CD4-positive, alpha-beta T cell treated with Interleukin-17A for 4 hours (primary cell): ENCODE measurements around the gene ZSWIM9.
A peak's percentile ranks its signal among the peaks of the same experiment; 100 is the strongest.

Experiments
- DNase-seq: peaks from one replicate; pipeline ENCODE4 v3.0.0-alpha.2; 2020; ENCODE audit warnings: mixed read lengths

ZSWIM9 gene

DNA sequence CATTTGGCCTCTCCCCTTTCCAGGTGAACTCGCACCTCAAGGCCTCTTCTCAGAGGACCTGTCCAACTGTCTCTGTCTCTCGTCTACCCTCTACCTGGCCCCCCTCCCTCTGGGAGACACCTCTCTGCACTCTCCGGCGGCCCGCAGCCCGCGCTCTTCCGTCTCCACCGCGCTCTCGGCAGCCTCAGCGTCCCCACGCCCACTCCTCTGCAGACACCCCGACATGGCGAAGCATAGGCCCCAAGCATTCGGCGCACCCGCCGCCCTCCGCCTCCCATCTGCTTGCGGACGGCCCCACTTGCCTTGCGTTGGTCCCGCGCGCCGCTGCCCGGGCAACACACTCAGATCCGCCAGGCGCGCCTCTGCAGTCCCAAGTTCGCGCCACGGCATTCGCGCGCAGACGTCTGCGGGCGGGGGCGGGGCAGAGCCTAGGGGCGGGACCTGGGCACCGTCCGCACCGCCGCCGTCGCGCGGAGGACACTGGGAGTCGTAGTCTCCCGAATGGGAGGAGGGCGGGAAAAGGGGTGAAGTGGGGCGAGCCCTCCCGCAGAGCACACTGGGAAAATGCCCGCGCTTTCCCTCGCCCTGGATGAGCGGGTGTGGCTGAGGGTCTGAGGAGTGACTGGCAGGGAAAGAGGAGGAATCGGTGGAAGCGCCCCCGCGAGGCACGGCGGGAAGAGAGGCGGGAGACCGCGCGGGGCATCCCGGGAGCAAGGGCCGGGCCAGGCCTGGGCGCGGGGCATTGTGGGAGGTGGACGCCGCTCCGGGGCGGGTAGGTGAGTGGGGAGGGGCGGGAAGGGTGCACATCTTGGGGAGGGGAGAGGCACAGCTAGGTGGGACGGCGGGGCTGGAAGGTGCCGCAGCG is at the start of gene ZSWIM9, which contains the start of gene LIG1:
TSS of gene ZSWIM9 (plus strand) at position 742 of the 865 bp plus-strand sequence. CDS start 1,123 bp downstream, outside the sequence.
TSS of gene LIG1 (minus strand) at position 406 of the 865 bp plus-strand sequence. CDS start 4,778 bp downstream, outside the sequence.
- DNase-seq = peak; percentile 92

DNA sequence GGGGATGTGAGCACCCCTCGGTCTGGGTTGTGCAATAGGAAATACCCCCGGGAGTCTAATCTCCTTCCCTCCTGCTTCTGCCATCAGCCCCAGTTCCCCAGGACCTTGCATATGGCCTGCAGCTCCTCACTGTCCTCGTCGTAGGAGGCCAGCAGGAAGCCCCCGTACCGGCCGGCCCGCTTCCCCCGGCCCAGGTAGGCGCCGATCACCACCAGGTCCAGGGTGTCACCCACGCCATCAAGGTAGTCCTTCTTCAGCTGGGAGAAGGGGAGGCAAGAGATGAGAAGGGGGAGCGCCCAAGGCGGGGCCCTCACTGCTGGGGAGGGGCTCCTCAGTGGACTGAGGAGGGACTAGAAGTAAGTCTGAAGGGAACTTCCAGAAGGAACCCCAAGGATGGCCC is 49.4 kb upstream of the ZSWIM9 start:
- no peak for DNase-seq

DNA sequence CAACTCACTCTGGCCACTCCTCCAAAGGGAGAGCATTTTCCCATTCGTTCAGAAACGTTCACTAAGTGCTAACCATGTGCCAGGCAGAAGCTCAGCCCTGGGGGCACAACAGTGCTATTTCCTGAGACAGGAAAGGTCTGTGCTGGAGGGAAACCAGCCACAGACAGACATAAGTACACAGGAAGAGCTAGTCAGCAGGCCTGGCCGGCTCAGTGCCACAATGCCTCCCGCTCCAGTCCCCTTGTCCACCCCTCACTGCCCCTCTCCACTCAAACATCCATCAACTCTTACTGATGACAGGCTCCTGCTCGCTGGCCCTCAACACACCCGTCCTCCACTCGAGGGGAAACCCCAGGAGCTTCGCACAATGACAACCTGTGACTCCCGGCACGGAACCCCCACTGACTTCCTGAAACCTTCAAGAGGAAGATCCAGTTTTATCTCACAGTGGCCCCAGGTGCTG is 48.5 kb upstream of the ZSWIM9 start:
- no peak for DNase-seq

DNA sequence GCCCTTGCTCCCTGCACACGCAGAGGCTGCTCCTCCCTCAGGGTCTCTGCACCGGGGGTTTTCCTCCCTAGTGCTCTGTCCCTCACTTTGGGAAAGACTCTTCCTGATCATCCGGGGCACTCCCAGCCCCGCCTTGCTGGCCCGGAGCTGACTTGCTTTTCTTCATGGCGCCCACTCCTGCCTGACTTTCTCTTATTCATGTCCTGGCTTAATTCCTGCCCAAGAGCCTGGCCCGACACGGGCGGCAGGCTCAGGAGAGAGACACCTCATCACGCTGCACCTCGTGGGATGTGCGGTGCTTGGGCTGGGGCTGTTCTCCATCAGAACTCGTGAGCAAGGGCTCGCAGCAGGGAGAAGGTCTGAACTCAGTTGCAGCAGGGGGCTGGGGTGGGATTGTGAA is 48.1 kb upstream of the ZSWIM9 start:
- no peak for DNase-seq

DNA sequence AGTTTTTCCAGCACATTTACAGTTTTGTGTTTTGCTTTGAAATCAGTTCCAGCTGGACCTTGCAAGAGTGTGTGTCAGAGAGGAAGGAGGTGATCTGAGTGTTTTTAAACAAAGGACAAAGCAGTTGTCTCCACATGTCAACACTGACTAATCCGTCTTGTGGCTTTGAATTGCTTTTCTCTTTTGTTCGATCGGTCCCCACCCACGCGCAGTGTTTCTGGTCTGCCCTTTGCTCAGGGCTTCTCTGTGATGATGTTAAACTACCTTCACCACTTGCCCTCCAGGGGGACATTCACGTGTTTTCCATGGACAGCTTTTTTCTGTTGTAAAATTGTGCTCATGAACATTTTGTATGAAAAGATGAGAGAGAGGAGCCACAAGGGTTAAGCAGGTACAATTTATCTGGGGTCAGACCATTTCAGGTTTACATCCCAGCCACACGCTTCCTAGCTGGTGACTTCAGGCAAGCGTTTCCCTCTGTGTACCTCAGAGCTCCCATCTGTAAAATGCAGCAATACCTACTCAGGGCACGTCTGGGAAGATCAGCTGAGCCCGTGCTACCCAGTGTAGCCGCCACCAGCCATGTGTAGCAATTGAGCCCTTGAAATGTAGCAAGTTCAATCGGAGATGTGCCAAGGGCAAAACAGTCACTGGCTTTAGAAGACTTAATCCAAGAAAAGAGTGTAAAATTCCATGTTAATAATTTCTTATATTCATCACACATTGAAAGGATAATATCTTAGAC is 46.4 kb upstream of the ZSWIM9 start:
- DNase-seq = no peak

DNA sequence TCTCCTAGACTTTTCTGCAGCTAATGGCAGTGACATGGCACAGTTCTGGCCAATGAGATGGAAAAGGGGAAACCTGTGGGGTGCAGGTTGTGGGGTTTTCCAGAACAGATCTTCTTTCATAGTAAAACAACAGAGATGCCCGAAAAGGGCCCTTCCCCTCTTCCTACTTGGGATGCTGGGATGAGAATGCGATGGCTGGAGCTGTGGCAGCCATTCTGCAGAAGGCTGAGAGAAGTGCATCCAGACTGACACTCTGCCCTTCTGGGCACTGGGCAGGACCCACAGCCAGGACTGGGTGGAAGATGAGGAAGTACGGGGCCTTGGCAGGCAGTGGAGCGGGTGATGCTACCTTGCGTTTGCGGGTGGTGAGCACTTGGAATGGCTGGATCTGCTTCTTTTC is 42.9 kb upstream of the ZSWIM9 start:
- DNase-seq = no peak

DNA sequence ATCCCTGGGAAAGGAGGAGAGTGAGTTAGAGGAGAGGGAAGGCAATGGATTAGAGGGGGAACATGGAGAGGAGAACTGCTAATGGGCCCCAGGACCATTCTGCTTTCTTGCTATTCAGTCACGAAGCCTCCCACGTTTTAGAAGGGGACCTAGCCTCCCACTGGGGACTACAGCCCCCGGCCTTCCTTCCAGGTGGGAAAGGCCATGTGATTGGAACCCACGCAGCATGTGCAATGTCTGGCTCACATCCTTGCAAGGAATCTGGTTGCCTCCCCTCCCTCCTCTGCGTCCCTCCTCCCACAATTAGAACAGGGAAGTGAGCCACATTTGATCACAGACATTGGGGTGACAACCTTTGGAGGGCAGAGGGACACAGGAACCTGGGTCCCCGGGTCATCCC is 37.4 kb upstream of the ZSWIM9 start:
- no peak for DNase-seq

DNA sequence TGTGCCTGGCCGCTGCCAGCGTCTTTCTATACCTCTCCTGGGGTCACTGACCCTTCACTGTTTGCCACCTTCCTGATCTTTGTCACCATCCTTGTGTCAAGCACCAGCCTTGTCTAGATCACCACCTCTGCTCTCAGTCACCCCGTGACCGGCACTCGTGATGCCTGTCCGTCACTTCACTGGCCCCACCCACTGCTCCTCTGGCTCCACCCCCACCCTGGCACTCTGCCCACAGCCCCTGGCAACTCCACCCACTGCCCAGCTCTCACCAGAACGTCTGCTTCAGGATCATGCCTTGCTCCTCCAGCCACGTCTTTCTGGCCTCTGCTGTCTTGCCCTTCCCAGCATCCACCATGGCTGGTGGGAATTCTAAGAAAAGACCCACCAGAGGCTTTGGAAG is 35.1 kb upstream of the ZSWIM9 start:
- DNase-seq = peak; percentile 10

DNA sequence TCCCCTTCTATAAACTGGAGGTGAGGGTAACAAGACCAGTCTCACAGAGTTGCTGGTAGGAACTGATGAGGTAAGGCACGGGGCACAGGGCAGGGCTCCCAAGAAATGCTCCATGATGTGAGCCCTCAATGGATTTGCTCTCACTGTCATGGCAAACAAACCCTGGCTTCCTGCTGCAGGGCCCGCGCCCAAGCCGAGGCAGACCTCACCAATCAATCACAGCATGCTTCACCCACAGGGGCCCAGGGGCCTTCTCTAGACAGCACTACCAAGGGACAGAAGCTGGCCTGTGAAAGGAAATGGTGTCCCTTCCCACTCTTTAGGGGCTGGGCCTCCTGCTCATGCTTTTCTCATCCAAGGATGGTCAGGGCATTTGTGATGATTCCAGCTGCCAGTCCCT is 33.9 kb upstream of the ZSWIM9 start:
- DNase-seq = no peak

DNA sequence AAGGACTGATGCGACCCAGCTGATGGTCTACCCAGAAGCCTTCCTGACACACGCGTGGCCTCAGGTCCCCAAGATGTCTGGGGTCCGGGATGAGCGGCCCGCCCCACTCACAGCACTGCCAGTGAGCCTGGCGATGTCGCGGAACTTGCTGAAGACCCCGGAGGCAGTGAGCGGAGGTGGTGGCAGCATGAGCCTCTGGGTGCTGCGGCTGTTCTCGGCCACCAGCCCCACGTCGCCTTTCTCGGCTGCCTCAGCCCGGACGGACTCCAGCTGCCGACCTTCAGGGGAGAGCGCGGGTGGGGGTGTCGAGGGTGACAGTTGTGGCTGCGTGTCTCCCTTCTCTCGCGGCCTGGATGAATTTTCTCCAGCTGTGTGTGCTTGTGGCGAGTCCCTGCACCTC is 33.1 kb upstream of the ZSWIM9 start:
- no peak for DNase-seq

DNA sequence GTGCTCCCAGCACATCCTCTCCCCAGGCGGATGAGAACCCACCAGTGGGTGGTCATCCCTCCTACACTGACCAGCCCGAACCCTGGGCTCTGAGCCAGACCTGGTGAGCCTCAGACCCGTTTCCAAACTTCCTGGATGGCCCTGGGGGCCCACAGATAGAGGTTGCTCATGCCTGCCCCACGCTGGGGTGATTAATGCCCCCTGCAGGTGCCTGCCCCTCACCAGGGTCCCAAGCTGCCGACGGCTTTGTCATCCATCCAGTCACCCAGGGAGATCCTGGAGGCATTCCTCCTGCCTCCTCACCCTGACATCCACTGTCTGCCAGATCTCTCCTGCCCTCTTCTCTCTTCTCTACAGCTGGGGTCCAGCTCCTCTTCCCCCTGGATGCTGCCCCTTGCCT is 31.4 kb upstream of the ZSWIM9 start:
- DNase-seq = no peak

DNA sequence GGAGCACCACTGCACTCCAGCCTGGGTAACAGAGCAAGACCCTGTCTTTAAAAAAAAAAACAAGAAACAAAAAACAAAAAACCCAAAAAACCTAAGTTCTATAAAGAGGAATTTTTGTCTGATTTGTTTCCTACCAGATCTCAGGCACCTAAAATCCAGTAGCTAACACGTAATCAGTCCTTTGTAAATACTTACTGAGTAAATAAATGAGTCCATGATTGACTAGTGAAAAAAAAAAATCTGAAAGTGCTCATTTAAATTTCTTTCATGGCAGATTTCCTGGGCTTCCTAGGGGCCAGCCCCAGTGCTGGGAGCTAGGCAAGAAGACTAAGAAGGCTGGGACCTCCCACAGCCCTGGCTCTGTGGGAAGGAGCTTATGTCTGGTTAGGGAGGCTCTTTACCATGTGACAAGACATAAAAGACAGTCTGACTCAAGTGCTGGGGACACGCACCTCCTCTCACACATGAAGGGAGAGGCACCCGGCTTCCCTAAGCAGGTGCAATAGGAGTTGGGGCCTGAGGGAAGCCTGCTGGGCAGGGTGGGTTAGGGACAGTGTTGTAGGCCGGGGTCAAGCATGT is 22.8 kb upstream of the ZSWIM9 start:
- DNase-seq = no peak

DNA sequence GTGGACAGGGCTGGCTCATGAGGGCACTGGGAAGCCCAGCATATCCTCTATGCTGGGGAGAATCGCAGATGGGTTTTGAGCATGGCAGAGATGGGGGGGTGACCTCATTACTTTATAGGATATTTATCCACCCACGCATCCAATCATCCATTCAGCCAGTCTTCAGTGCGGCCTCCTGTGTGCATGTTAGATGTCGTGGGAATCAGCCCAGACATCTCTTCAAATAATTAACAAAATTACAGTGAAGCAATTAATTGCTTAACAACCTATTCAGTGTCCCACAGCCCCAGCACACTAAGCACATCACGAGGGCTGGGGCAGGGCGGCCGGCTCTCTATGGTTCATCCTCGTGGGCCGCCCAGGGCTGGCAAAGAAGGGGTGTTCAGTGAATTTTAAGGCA is 21.9 kb upstream of the ZSWIM9 start:
- no peak for DNase-seq

DNA sequence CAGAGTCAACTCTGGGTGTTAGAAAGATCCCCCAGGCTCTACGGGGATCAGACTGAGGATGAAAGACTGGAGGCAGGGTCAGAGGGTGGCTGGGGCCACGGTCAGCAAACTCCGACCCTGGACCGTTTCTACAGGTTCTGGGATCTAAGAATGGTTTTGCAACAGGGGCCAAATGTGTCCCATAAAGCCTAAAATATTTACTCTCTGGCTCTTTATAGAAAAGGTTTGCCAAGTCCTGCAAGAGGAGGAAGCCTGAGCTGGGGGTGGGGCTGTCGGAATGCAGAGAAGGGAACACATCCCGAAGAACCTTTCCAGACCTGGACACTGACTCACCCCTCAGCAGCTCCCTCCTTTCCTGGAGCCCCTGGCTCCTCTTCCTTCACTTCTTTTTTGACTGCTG is 21.1 kb upstream of the ZSWIM9 start:
- no peak for DNase-seq

DNA sequence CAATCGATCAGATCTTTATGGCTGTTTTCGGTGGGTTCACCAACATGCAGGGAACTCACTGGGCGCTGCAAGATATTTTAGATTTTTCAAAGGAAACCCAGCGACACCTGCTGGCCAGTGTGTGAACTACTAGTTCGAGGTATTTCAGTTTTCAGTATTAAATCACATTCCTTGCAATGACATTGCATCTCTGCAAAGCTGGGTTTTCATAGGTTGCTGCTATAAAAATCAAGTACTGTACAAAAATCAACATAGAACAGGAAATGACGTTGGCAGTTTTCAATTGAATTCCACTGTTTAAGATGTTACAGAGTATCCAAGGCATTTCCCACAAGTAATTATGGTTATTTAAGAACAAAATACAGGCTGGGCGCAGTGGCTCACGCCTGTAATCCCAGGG is 17.9 kb upstream of the ZSWIM9 start:
- peak; percentile 75 for DNase-seq

DNA sequence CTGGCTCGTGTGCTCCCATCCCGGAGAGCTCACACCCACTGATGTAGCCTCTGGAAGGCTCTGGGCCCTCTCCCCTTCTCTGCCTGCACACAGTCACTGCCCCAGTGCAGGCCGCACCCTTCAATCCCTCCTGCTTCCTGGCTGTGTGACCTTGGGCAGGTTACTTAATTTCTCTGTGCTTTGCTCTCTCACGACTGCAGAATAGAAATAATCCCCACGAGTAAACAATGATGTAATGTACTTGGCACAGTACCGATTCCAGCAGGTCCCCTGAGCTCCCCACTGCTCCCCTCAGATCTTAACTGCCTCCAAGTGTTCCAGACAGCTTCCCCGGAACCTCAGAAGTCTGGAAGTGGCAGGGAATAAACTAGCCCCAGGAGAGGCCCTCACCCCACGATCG is 16.5 kb upstream of the ZSWIM9 start:
- no peak for DNase-seq

DNA sequence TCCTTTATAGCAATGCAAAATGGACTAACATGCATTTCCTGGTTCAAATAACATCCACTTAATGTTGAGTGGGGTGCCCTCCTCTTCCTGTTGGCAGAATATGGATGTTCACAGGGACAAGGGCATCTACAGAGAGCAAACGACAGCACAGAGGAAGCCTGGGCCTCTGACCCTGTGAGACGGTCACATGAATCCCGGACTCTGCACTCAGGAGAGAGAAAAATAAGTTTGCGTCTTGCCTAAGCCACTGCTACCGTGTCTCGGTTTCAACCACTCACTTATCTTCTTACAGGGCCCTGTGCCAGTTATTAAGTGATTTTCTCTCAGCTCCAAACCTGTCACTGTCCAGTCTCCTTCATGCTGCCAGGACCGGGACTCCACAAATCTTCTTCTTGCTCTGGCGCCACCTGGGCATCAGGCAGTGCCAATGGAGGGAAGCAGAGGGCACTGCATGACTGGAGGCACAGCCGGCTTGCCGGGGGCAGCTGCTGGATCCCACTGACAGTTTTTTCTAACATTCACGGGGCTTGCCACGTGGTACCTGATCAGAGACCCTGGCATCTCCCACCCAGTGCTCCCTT is 12.2 kb upstream of the ZSWIM9 start:
- DNase-seq = no peak

DNA sequence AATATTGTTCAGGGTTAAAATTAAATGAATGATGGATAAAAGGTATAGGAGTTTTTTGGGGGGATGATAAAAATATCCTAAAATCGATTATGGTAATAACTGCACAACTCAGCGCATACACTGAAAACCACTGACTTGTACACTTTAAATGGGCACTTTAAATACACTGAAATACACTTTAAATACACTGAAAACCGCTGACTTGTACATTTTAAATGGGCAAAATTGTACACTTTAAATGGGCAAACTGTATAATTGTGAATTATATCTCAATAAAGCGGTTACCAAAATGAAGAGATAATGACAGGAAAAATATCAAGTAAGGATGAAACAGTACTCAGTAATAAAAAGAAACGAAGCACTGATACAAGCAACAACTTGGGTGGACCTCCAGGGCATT is 1.8 kb upstream of the ZSWIM9 start:
- no peak for DNase-seq

DNA sequence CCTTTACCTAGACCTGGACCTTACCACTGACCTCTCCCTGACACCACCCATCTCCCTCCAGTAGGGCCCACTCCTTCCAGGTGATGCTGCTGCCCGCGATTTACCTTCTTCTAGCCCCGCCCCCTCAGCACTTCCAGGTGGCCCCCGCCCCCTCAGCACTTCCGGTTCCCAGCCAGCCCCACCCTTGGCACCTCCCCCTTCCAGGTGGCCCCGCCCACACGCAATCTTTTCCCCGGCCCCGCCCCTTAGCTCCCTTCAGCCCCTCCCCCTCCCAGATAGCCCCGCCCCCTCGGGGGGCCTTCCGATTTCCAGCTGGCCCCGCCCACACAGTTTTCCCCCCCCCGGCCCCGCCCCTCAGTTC is 922 bp upstream of the ZSWIM9 start:
- DNase-seq = peak; percentile 93

DNA sequence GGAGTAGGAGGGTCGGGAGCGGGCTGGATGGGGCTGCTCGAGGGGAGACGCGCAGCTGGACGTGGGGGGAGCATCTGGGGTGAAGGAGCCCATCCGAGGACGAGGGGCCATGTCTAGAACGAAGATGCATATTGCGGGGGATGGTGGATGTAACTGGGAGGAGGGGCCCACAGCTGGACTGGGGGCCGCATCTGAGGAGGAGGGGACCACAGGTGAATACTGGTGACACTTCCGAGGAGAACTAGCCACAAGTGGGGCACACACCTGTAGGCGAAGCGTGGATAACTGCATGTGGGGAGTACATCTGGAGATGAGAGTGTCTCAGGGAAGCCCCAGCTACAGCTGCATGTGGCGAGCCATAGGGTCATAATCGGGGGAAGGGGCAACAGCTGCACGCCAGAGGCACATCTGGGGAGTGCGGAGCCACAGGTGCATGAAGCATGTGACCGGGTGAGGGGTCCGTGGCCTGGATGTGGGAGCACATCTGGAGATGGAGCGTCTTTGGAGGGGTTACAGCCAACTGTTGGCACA is 402 bp downstream of the ZSWIM9 start:
- DNase-seq = no peak

DNA sequence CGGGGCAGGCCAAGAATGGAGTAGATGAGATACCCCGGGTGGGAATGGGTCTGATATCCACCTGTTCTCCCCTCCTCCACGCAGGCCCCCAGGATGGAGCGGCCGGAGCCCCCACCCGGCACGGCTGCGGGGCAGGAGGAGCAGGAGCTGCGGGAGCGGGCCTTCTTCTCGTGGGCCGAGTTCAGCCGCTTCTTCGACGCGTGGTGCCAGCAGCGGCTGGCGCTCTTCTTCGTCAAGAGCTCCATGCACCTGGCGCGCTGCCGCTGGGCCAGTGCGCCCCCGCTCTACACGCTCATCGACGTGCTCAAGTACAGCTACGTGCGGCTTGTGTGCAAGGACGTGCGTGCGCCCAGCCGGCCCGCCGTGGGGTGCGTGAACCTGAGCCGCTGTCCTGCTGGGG is 1.2 kb downstream of the ZSWIM9 start:
- no peak for DNase-seq

DNA sequence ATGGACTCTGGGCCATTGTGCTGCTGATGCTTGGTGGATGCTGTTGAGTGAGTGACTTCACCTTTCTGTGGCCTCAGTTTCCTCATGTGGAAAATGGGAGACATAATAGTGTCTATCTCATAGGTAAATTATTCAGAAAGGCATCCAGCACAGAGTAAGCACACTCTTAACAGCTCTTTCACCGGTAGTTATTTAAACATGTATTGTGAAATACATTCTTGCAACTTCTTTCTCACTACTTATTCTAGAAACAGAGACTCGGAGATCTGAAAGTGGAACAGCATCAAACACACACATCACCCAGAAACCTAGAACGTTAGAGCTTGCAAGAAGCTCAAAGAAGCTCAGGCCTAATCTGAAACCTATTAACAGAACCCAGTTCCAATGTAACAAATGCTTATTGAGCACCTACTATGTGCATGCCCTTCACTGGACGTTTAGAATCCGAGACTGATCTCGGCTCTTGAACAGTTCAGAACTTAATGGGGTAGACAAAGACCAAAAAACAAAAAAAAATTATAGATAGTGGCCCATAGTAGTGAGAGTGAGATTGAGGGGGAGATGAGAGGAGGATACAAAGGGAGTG is 4.1 kb downstream of the ZSWIM9 start:
- DNase-seq = no peak

DNA sequence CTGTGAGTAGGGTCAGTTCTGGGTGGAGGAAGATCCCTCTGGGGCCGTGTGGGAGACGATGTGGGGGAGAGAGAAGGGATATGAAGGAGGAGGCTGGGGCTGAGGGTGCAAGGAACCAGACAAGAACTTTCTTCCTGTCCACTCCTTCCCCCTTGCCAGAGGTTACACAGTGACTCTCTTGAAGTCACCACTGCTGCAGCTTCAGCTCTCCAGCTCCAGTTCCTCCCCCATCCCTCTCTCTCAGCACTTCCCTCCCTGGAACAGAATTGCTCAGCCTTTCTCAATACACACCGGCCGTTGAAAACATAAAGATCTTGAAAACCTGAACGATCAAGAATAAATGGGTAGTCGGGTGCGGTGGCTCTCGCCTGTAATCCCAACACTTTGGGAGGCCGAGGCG is 5.1 kb downstream of the ZSWIM9 start:
- DNase-seq = no peak
